A549 treated with CORT108297 at 1 μM for 4 hours (cell line): ENCODE results near the gene POU5F1. TPM values are rescaled to one million over a fixed set of nuclear protein-coding genes. Genes with fewer than 3 reads are reported as not detected.

ENCODE experiments used
- total RNA-seq: library from RNA; stranded (reverse); fragments of 200-300 nt; extraction: Qiagen RNA extraction; gene quantifications from 5 replicates; pipeline ENCODE4 v1.2.3, GENCODE V29; 2022

The POU5F1 gene
- total RNA-seq = 4.7 to 6.7 TPM (median 5.3 TPM) in 5 replicates

DNA sequence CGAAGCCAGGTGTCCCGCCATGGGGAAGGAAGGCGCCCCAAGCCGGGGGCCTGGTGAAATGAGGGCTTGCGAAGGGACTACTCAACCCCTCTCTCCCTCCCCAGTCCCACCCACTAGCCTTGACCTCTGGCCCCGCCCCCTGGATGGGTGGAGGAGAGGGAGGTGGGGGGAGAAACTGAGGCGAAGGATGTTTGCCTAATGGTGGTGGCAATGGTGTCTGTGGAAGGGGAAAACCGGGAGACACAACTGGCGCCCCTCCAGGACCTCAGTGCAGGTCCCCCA, at the start of gene POU5F1:
POU5F1 (minus strand) TSS at position 83 of the 282 bp plus-strand sequence; CDS start at position 21, 62 bp downstream.

DNA sequence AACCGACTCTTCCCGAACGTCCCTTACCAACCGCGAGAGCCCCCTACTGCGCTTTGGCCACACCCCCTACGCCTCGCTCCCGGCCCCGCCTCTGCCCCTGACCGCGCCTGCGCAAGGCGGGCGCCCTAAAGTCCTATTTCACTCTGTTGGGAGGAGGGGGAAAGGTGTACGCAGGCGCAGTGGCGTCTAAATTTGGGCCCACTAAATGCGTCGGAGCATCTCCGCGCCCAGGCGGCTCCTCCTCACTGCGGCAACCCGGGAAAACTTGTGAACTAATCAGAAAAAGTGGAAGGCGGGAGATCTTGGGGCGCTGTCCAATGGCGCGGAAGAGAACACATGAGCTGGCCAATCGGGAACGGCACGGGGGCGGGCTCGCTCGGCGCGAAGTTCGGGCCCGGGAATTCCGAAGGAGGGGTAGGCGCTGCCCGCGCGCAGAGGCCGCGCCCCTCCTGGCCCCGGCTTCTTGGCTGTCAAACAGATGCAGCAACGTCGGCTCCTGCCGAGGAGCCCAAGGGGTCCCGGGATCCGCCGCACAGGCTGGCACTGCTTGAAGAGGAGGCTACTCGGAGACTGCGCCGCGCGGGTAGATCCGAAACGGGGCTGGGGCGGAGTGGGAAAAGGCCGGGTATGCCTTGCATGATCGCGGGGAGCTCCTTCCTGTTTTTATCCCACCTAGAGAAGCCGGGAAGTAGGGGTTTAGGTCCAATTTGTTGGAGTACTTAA, 12.2 kb downstream of the POU5F1 start, which contains the start of gene TCF19:
TCF19 (plus strand) TSS at position 450 of the 723 bp plus-strand sequence. CDS start 881 bp downstream, outside the sequence.

DNA sequence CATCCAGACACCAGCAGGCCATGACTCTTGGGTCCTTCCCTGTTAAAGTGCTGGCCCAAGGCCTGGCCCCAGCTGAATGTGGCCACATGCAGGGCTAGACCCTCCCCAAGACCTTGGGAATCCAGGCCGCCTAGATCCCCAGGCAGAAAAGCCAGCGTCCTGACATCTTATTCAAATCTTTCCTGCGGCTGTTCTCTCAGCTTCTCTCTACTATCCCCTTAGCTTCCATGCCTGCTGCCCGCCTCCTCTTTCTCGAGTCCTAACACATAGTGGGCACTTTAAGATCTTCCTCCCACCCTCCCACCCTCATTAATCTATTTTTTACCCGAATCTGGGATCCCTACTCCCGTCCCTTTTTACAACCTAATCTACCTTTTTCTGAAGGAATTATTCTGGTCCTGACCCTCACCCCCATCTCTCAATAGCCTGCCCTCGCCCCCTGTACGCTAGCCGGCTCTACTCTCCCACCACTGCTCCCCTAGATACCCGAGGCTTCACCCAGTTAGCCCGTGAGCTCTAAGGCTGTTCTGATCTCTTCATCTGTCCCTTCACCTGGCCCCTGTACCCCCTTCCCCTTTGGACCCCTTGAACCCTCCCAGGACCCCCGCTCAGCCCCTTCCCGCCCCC, 12.9 kb downstream of the POU5F1 start, which contains the start of gene CCHCR1:
CCHCR1 (minus strand) TSS at position 290 of the 627 bp plus-strand sequence; CDS start at position 88, 202 bp downstream.

DNA sequence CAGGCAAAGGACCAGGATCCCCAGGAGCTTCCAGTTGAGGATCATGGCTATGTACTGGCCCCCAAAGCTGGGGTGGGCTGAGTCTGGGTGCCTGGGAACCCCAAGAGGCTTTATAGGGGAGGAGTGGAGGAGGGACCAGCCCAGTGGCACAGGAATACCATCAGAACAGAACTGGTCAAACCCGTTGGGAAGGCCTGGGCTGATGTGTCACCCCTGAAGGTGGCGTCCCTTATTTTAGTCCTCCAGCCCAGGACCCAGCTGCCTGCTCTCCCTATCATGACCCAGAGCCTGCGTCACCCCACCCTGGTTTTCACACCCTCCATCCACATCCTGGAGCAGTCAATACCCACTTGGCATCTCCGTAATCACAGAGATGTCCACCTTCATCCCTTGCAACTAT, 31.5 kb downstream of the POU5F1 start, which contains the start of gene PSORS1C2:
PSORS1C2 (minus strand) TSS at position 85 of the 400 bp plus-strand sequence; CDS start at position 45, 40 bp downstream.

DNA sequence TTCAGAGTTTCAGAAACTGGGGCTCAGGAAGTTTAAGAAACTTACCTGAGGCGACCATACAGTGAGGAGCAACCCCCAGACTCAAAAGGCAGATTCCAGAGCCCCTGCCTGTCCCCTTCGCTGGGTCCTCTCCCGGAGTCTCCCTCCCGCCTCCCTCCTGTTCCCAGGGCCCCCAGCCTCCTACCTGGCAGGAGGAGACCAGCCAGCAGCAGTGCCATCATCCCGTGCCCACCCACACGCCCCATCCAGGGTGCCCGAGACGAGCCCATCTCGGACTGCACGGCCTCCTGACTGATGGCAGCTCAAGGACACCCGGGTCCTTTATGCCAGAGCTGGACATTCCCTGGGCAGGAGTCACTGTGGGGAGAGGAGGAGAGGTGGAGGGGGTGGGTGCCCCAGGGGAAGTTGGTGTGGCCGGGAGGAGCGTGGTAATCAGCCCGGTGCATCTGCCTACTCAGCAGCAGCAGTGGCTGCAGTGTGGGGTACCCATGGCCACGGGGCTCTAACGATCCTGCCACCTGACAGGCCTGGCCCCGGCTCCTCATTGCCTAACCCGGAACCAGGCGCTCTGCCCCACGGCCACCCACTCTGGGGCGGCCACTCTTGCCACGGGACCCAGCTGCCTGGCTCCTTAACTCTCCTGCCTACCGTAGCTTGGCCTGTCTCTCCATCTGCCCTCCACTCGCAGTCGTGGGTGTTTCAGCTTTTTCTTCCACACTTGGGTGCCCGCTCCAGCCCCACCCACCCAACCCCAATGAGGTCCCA, 50.1 kb downstream of the POU5F1 start, which contains the start of gene CDSN:
CDSN (minus strand) TSS at position 296 of the 765 bp plus-strand sequence; CDS start at position 269, 27 bp downstream.

DNA sequence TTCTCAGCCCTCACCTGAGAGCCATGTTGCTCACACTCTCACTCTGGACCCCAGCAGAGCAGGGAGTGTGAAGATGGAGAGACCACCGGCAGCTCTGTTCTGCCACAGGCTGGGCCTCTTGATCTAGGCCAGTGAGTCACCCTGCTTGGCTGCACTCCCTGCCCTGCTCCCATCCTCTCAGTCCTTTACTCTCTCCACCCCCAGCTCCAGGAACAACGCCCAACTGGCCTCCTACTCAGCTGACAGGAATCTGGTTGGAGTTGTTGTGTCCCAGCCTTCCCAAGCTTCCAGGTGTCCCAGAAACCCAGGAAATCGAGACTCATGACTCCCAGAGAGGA, 56.0 kb downstream of the POU5F1 start, which contains the start of gene PSORS1C1:
PSORS1C1 (plus strand) TSS at position 260 of the 338 bp plus-strand sequence. CDS start 14,833 bp downstream, outside the sequence.

Other genes with a start within 250 kb of the POU5F1 start
- gene SFTA2, start 238.5 kb downstream of the POU5F1 start, total RNA-seq = not detected in 5 replicates
- gene MUCL3, start 229.7 kb downstream of the POU5F1 start, total RNA-seq = 0.02 to 0.06 TPM (median 0.05 TPM) in 5 replicates
- gene MUC21, start 187.0 kb downstream of the POU5F1 start, total RNA-seq = not detected in 5 replicates
- 0.02 to 0.03 TPM (median 0.02 TPM) in 3 of 5 replicates, not detected in the others for gene MUC22, start 160.2 kb downstream of the POU5F1 start, total RNA-seq
- not detected in 5 replicates for gene C6orf15, start 58.1 kb downstream of the POU5F1 start, total RNA-seq
- gene PSORS1C1, start 55.9 kb downstream of the POU5F1 start, total RNA-seq = 3.0 to 5.1 TPM (median 3.8 TPM) in 5 replicates
- gene CDSN, start 50.2 kb downstream of the POU5F1 start, total RNA-seq = 0.03 TPM in 1 of 5 replicates, not detected in the others
- gene PSORS1C2, start 31.6 kb downstream of the POU5F1 start, total RNA-seq = not detected in 5 replicates
- gene CCHCR1, start 12.9 kb downstream of the POU5F1 start, total RNA-seq = 6.5 to 9.0 TPM (median 7.4 TPM) in 5 replicates
- gene TCF19, start 12.1 kb downstream of the POU5F1 start, total RNA-seq = 13.1 to 15.4 TPM (median 14.2 TPM) in 5 replicates
- gene HLA-C, start 101.4 kb upstream of the POU5F1 start, total RNA-seq = 45.2 to 57.5 TPM (median 54.4 TPM) in 5 replicates
- 17.7 to 37.5 TPM (median 29.0 TPM) in 5 replicates for gene HLA-B, start 186.5 kb upstream of the POU5F1 start, total RNA-seq
- 26.1 to 29.0 TPM (median 27.9 TPM) in 5 replicates for gene MICA, start 232.9 kb upstream of the POU5F1 start, total RNA-seq